HG02610 (cell line): ENCODE data around the gene ITLN2.
"Not testable (repeated sequence)": the region's sequence is repeated elsewhere in the genome, so short reads cannot be mapped to it uniquely, and the experiment has no call there.

Source experiments
- ATAC-seq: cut with Tn5 transposase; IDR thresholded peaks from one replicate; pipeline ENCODE4 v1.9.1; 2021; ENCODE audit warnings: mild to moderate bottlenecking, moderate library complexity; ENCODE audit not compliant: unreplicated experiment

Gene ITLN2

GRCh38 chr1:160910170-160910750 lies 44.3 kb downstream of the ITLN2 start:
- ATAC-seq = no peak

DNA sequence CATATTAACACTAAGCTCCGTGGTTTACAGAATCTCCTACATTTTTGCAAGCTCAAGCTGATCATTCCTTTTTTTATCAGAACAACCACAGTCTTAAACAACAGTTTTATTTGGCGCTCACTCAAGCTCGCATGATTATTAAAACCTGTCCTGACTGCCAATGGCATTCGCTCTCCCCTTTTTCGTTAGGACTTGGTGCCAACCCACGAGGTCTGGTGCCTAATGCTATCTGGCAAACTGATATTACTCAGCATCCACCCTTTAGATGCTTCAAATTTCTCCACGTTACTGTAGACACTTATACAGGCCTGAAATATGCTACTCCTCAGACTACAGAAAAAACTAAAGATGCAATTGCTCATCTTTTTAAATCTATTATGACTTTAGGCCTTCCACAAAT lies 46.6 kb downstream of the ITLN2 start:
- no peak for ATAC-seq

- ATAC-seq = no peak
Measured at GRCh38 chr1:160905617-160905989, 49.0 kb downstream of the ITLN2 start.

DNA sequence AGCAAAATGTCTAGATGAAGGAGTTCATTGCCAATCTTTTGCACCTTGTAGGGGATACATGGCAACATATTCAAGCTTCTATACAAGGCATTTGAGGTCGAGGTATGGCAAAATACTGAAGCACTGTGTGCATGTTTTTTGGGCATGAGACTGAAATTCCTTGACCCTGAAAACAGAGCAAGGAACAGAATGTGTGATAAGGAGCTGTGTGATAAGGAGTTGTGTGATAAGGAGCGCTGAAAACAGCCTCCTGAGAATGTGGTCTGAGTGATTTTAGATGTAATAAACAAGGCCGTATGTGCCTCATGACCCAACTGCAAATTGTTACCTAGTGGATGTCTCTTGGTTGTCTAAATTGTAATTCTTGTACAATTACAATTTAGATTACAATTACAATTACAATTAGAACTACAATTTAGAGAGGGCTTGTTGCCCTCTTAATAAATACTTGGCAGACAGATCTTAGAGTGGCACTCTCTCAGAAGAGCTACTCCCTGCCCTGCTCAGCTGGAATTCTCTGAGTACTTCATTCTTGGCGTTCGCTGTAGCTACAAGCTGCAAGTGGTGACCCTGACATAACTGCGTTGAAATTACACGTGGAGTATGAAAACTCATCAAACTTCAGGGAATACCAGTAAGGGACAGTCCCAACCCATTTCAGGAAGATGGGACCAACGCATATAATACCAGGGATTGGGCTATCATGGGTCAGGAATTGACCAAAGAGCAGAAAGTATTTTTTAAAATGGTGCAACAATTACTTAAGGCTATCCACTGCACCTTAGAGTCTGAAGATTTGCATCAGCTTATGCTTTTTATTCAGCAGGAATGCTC lies 49.6 kb downstream of the ITLN2 start:
- no peak for ATAC-seq

DNA sequence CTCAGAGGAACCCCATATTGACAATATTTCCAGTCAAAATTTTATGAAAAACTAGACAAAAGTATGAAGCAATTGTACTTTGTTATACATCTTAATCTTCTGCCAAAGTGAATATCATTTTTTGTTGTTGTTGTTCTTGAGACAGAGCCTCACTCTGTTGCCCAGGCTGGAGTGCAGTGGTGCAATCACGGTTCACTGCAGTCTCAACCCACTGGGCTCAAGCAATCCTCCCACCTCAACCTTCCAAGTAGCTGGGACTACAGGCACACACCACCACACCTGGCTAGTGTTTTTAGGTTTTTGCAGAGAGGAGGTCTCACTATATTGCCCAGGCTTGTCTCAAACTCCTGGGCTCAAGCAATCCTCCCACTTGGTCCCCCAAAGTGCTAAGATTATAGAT lies 52.4 kb downstream of the ITLN2 start:
- ATAC-seq = not testable (repeated sequence)

DNA sequence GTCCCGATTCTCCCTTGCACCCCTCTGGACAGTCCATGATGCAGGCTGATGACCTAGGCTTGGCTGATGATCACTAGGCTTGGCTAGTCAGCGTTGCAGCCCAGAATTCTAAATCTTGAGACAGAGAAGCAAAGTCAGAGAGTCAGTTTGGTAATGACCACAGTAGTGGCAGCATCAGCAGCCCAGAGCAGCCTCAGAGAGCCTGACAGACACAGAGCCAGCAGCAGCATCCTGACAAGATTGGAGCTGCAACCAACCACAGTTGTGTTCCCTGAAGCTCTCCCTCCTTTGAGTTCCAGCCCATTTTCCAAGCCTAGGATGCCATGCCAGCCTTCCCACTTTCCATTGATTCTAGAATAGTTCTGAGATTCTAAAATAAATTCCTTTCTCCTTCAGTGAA lies 52.8 kb downstream of the ITLN2 start:
- ATAC-seq = no peak

GRCh38 chr1:160900683-160901082 lies 53.9 kb downstream of the ITLN2 start:
- not testable (repeated sequence) for ATAC-seq
